GM12873 (cell line): ENCODE data around the gene LRP2.

ENCODE experiments used
- TF ChIP-seq, protein P1 (sequence below): IDR thresholded peaks from 2 replicates; pipeline ENCODE4 v1.5.1; 2012; ENCODE audit warnings: low read depth, mild to moderate bottlenecking, moderate library complexity, low read length, control low read depth; ENCODE audit not compliant: insufficient read depth; ENCODE audit errors: missing control alignments

The LRP2 gene

DNA sequence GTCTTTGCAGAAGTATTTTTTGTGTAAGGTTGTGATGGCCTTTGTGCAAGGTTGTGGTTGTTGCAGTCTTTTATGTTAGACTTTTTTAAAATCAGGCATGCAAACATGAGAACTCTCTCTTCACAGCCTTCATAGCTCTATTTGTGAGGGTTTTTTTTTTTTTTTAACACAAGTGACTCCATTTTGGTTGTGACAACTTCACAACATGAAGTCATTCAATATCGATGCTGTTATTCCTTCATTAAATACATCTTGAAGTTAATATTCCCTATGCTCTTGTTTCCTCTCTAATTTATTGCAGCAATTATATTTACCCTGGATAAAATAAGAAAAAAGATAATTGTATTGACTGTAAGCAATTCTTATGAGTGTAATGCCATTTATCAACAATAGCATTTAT is 257.5 kb downstream of the LRP2 start:
- TF ChIP-seq, protein P1, sequence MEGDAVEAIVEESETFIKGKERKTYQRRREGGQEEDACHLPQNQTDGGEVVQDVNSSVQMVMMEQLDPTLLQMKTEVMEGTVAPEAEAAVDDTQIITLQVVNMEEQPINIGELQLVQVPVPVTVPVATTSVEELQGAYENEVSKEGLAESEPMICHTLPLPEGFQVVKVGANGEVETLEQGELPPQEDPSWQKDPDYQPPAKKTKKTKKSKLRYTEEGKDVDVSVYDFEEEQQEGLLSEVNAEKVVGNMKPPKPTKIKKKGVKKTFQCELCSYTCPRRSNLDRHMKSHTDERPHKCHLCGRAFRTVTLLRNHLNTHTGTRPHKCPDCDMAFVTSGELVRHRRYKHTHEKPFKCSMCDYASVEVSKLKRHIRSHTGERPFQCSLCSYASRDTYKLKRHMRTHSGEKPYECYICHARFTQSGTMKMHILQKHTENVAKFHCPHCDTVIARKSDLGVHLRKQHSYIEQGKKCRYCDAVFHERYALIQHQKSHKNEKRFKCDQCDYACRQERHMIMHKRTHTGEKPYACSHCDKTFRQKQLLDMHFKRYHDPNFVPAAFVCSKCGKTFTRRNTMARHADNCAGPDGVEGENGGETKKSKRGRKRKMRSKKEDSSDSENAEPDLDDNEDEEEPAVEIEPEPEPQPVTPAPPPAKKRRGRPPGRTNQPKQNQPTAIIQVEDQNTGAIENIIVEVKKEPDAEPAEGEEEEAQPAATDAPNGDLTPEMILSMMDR, result no peak

DNA sequence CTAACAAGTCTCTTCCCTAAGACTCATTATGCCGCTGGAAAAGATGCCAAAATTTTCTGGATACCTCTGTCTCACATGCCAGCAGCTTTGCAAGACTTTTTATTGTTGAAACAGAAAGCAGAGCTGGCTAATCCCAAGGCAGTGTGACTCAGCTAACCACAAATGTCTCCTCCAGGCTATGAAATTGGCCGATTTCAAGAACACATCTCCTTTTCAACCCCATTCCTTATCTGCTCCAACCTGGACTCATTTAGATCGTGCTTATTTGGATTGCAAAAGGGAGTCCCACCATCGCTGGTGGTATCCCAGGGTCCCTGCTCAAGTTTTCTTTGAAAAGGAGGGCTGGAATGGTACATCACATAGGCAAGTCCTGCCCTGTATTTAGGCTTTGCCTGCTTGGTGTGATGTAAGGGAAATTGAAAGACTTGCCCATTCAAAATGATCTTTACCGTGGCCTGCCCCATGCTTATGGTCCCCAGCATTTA is 266.7 kb downstream of the LRP2 start:
- TF ChIP-seq, protein P1, result no peak

DNA sequence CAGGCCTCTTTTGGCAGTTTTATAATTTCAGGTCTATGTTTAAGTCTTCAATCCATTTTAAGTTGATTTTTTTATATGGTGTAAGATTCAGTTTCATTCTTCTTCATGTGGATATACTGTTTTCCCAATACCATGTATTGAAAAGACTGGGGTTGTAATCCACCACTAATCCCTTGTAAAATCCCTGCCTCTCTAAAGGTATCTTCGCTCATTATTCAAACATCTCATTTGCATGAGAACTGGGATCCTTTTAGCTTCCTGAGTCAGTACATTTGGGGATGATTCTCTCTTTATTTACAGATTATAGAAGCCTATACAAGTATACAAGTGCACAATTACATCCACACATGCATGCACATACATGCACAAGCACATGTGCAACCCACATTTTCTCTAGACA is 267.7 kb downstream of the LRP2 start:
- TF ChIP-seq, protein P1, result no peak

DNA sequence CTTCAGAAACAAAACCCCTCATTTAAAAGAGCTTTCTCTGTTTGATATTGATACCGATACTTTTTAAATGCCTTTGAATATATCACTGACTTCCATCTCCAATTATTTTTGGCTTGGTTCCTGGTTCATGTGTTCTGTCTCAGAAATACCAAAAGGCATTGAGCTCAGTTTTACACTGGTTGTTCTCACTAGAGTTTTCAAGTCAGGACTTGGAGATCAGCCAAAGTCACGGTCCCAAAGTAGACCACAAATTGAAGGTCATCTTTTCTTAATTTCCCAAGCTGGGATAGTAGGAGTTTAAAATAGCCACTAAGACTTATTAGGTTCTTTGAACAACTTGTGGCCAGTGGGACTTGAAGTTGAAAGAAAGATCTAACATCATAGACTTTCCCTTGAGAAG is 268.8 kb downstream of the LRP2 start:
- TF ChIP-seq, protein P1, result no peak

DNA sequence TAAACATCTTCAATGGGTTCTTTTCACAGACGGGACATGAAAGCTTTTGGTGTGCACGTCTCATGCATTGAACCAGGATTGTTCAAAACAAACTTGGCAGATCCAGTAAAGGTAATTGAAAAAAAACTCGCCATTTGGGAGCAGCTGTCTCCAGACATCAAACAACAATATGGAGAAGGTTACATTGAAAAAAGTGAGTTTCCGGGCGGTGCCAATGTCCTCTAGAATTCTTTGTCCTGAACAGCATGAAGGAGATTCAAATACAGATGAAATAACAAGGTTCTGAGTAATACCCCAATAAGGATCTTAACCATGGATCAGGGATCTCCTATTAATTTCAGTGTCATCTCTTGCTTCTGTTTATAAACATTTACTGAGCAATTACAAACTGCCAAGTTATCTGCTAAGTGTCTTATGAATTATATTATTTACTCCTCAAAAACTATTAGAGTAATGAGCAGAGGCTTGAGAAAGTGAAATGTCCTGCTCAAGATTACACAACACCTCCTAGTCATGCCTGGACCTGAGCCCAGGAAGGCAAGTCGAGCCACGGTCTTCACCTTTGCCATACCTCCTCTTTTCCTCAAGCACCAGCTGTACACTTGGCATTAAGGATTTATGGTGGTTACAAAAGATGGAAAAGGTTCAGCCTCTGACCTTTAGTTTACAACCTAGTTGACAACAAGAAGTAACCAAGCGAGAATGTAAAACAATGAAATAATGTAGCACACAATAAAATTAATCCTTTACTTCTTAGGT is 270.4 kb downstream of the LRP2 start:
- TF ChIP-seq, protein P1, result no peak

DNA sequence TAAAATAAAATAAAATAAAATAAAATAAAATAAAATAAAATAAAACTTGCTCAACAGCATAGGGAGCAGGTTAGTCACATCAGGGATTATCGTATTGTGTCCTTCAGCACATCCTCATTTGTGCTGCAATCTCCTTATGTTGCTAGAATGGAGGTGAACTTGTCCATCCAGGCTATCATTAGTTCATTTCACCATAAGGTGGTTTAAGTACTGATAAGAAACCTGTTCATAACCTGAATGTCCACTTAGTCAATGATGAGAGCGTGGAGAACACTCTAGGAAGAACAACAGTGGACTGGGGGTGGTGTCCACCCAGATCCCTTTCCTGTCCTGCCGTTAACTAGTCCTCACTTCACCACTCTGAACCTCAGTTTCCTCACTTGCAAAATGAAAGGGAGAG is 271.1 kb downstream of the LRP2 start:
- TF ChIP-seq, protein P1, result no peak

DNA sequence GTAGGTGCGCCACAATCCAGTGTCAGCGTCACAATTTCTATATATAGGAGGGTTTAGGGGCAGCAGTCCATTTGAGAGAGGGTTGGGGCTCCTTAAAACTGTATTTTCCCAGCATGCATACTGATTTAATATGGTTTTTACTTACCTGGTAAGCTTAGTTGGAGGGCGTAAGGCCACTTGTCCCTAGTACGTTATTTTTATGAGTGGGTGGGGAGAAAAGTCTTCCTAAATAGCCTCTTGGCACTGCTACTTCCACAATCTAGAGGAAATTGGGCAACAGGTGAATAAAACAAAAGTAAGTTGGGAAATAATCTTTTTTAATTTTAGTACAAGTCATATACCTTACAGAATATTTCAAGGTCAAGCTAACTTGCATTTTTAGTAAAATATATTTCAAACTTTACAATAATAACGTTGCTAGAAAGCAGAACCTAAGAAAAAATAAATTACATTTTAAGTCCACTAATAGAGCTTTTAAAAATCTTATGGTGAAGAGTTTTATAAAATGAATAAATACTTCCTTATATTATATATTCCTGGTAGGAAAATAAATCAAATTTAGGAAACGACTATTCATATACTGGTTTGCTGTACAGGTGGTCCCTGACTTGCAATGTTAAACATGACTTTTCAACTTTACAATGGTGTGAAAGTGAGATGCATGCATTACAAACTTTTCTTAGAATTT is 272.1 kb downstream of the LRP2 start:
- TF ChIP-seq, protein P1, result no peak
